ENCODE results near the gene RBM23. TPM values are rescaled to one million over a fixed set of nuclear protein-coding genes. Genes with fewer than 3 reads are reported as not detected.

RBM23 gene
- total and polyA plus RNA-seq, 3 experiments from 2014 or later = 50.3 to 88.8 (median 83.6) TPM

GRCh38 chr14:22928237-22929103, 9.5 kb upstream of the RBM23 start:
- no peak for DNase-seq
- Mint-ChIP-seq H3K27me3 (no peaks in the 10 kb centered on the region), H3K9me3 (no peaks in the 10 kb centered on the region), H3K27ac (peak overlapping the region in 1 of 8 donors; percentile 16), H3K4me3 (no peak overlapping the region), H3K4me1 (peaks cover 8 to 21% (median 16%) of the 10 kb centered on the region in 3 donors), H3K36me3 (peaks cover 5 to 31% (median 6%) of the 10 kb centered on the region in 3 donors)
- H3K4me1 ChIP-seq (ENCODE audit: insufficient read depth, low read length) = peaks cover 18% of the 10 kb centered on the region
- peaks cover 12% of the 10 kb centered on the region for H3K36me3 ChIP-seq (ENCODE audit: insufficient read depth, low read length)
- CTCF ChIA-PET = interaction anchor here (0.8 to 3.5 kb wide), 15 partner anchors 9 to 372 kb away, joined by 3 to 28 read pairs (median 10); partner anchors contain the start of genes CDH24, HAUS4 and RBM23
- no peaks in the 10 kb centered on the region for H3K27me3 ChIP-seq (ENCODE audit: insufficient read depth, low read length, poor library complexity, severe bottlenecking)
- peak overlapping the region; percentile 87 for H3K27ac ChIP-seq (ENCODE audit: low read depth, low read length)
- H3K4me3 ChIP-seq (ENCODE audit: low read length) = peak overlapping the region; percentile 92
- POLR2A ChIA-PET = interaction anchor here (0.6 to 1.9 kb wide), 9 partner anchors 9 to 1402 kb away, joined by 3 to 12 read pairs (median 5); partner anchors contain the start of genes ACIN1, C14orf119, PSMB5 and RBM23
- no peaks in the 10 kb centered on the region for H3K9me3 ChIP-seq (ENCODE audit: low read length)

GRCh38 chr14:22926316-22926715, 7.4 kb upstream of the RBM23 start:
- H3K9me3 ChIP-seq (ENCODE audit: low read length) = no peaks in the 10 kb centered on the region
- peaks cover 3 to 13% (median 11%) of the 10 kb centered on the region in 3 donors for H3K4me1 Mint-ChIP-seq
- no peaks in the 10 kb centered on the region for H3K27me3 ChIP-seq (ENCODE audit: insufficient read depth, low read length, poor library complexity, severe bottlenecking)
- no peaks in the 10 kb centered on the region for H3K27me3 Mint-ChIP-seq
- H3K36me3 Mint-ChIP-seq = peaks cover 9 to 49% (median 12%) of the 10 kb centered on the region in 3 donors
- ChIA-PET CTCF (interaction anchor here (0.8 to 1.1 kb wide), 2 partner anchors 39 to 60 kb away, joined by 3 read pairs; no protein-coding TSS in a partner anchor), POLR2A (no interaction called here)
- H3K4me3 Mint-ChIP-seq = peak overlapping the region in 2 of 7 donors; percentile 17 to 67
- H3K27ac Mint-ChIP-seq = peak overlapping the region in 2 of 8 donors; percentile 8 to 19
- no peak overlapping the region for H3K4me3 ChIP-seq (ENCODE audit: low read length)
- H3K4me1 ChIP-seq (ENCODE audit: insufficient read depth, low read length) = peaks cover 18% of the 10 kb centered on the region
- H3K9me3 Mint-ChIP-seq = no peaks in the 10 kb centered on the region
- H3K27ac ChIP-seq (ENCODE audit: low read depth, low read length) = no peak overlapping the region
- peaks cover 17% of the 10 kb centered on the region for H3K36me3 ChIP-seq (ENCODE audit: insufficient read depth, low read length)
- no peak for DNase-seq

- no peaks in the 10 kb centered on the region for H3K27me3 Mint-ChIP-seq
- no peaks in the 10 kb centered on the region for H3K9me3 ChIP-seq (ENCODE audit: low read length)
- DNase-seq = no peak
These were observed 6.6 kb upstream of the RBM23 start for GRCh38 chr14:22925513-22925912.

GRCh38 chr14:22923746-22924145, 4.8 kb upstream of the RBM23 start:
- Mint-ChIP-seq H3K27me3 (peaks cover 0 to 3% of the 10 kb centered on the region in 2 donors), H3K4me1 (peaks cover 15 to 33% (median 27%) of the 10 kb centered on the region in 3 donors), H3K4me3 (no peak overlapping the region), H3K36me3 (peaks cover 9 to 59% (median 15%) of the 10 kb centered on the region in 3 donors), H3K27ac (no peak overlapping the region), H3K9me3 (peaks cover 0 to 3% (median 0%) of the 10 kb centered on the region in 5 donors)
- CTCF ChIA-PET = no interaction called here
- no peak overlapping the region for H3K4me3 ChIP-seq (ENCODE audit: low read length)
- POLR2A ChIA-PET = no interaction called here
- H3K27ac ChIP-seq (ENCODE audit: low read depth, low read length) = no peak overlapping the region
- H3K36me3 ChIP-seq (ENCODE audit: insufficient read depth, low read length) = peaks cover 26% of the 10 kb centered on the region
- H3K27me3 ChIP-seq (ENCODE audit: insufficient read depth, low read length, poor library complexity, severe bottlenecking) = no peaks in the 10 kb centered on the region
- no peak for DNase-seq
- no peaks in the 10 kb centered on the region for H3K9me3 ChIP-seq (ENCODE audit: low read length)
- H3K4me1 ChIP-seq (ENCODE audit: insufficient read depth, low read length) = peaks cover 20% of the 10 kb centered on the region

More at GRCh38 chr14:22925513-22925912, 6.6 kb upstream of the RBM23 start:
- Histone ChIP-seq H3K27ac (ENCODE audit: low read depth, low read length) (no peak overlapping the region), H3K4me1 (ENCODE audit: insufficient read depth, low read length) (peaks cover 18% of the 10 kb centered on the region), H3K36me3 (ENCODE audit: insufficient read depth, low read length) (peaks cover 25% of the 10 kb centered on the region), H3K27me3 (ENCODE audit: insufficient read depth, low read length, poor library complexity, severe bottlenecking) (no peaks in the 10 kb centered on the region), H3K4me3 (ENCODE audit: low read length) (no peak overlapping the region)
- Mint-ChIP-seq H3K4me3 (no peak overlapping the region), H3K27ac (no peak overlapping the region), H3K9me3 (no peaks in the 10 kb centered on the region), H3K36me3 (peaks cover 9 to 54% (median 15%) of the 10 kb centered on the region in 3 donors), H3K4me1 (peaks cover 3 to 19% (median 11%) of the 10 kb centered on the region in 3 donors)
- POLR2A ChIA-PET = no interaction called here
- CTCF ChIA-PET = interaction anchor here (0.8 to 1.5 kb wide), 3 partner anchors 40 to 132 kb away, joined by 3 read pairs; partner anchors contain the start of gene CDH24

- Mint-ChIP-seq H3K27me3 (peaks cover 0 to 7% of the 10 kb centered on the region in 2 donors), H3K4me1 (peaks cover 25 to 45% (median 38%) of the 10 kb centered on the region in 3 donors), H3K36me3 (peaks cover 9 to 67% (median 14%) of the 10 kb centered on the region in 3 donors), H3K27ac (peak overlapping the region in 2 of 8 donors; percentile 11 to 28), H3K4me3 (peak overlapping the region in 1 of 7 donors; percentile 41), H3K9me3 (peaks cover 0 to 3% (median 0%) of the 10 kb centered on the region in 5 donors)
- no peak for DNase-seq
- Histone ChIP-seq H3K27ac (ENCODE audit: low read depth, low read length) (no peak overlapping the region), H3K4me1 (ENCODE audit: insufficient read depth, low read length) (peaks cover 16% of the 10 kb centered on the region), H3K9me3 (ENCODE audit: low read length) (no peaks in the 10 kb centered on the region), H3K4me3 (ENCODE audit: low read length) (no peak overlapping the region), H3K36me3 (ENCODE audit: insufficient read depth, low read length) (peaks cover 26% of the 10 kb centered on the region), H3K27me3 (ENCODE audit: insufficient read depth, low read length, poor library complexity, severe bottlenecking) (no peaks in the 10 kb centered on the region)
- CTCF ChIA-PET = interaction anchor here (0.8 kb wide), 1 partner anchor 68 kb away, joined by 3 read pairs; no protein-coding TSS in a partner anchor
- POLR2A ChIA-PET = no interaction called here
These were observed 3.3 kb upstream of the RBM23 start for GRCh38 chr14:22922294-22922693.

- H3K36me3 Mint-ChIP-seq = peaks cover 9 to 68% (median 9%) of the 10 kb centered on the region in 3 donors
- H3K27me3 Mint-ChIP-seq = peaks cover 0 to 7% of the 10 kb centered on the region in 2 donors
- Histone ChIP-seq H3K36me3 (ENCODE audit: insufficient read depth, low read length) (peaks cover 26% of the 10 kb centered on the region), H3K4me1 (ENCODE audit: insufficient read depth, low read length) (peaks cover 30% of the 10 kb centered on the region), H3K27me3 (ENCODE audit: insufficient read depth, low read length, poor library complexity, severe bottlenecking) (no peaks in the 10 kb centered on the region), H3K4me3 (ENCODE audit: low read length) (no peak overlapping the region), H3K9me3 (ENCODE audit: low read length) (no peaks in the 10 kb centered on the region), H3K27ac (ENCODE audit: low read depth, low read length) (no peak overlapping the region)
- peaks cover 0 to 3% (median 0%) of the 10 kb centered on the region in 5 donors for H3K9me3 Mint-ChIP-seq
- POLR2A ChIA-PET = interaction anchor here (0.6 to 1.6 kb wide), 3 partner anchors 11 to 36 kb away, joined by 3 to 6 read pairs (median 3); partner anchors contain the start of gene HAUS4
- peak overlapping the region in 6 of 8 donors; percentile 70 to 100 (median 100) for H3K27ac Mint-ChIP-seq
- peaks cover 35 to 54% (median 44%) of the 10 kb centered on the region in 3 donors for H3K4me1 Mint-ChIP-seq
- H3K4me3 Mint-ChIP-seq = peak overlapping the region in 1 of 7 donors; percentile 32
- no peak for DNase-seq
- CTCF ChIA-PET = interaction anchor here (1.1 to 3.8 kb wide), 4 partner anchors 9 to 350 kb away, joined by 3 to 28 read pairs (median 4); partner anchors contain the start of gene PRMT5
These were observed 1.7 kb upstream of the RBM23 start for GRCh38 chr14:22920697-22921096.

GRCh38 chr14:22919601-22919921, 612 bp upstream of the RBM23 start:
- POLR2A ChIA-PET = interaction anchor here (0.5 to 2.4 kb wide), 10 partner anchors 10 to 1855 kb away, joined by 3 to 12 read pairs (median 6); partner anchors contain the start of genes ACIN1, C14orf119, HAUS4 and LRP10
- peak overlapping the region; percentile 100 for H3K27ac ChIP-seq (ENCODE audit: low read depth, low read length)
- Mint-ChIP-seq H3K9me3 (peaks cover 0 to 3% (median 0%) of the 10 kb centered on the region in 5 donors), H3K27me3 (peaks cover 0 to 7% of the 10 kb centered on the region in 2 donors), H3K27ac (peak overlapping the region; percentile 99 to 100 (median 100)), H3K4me3 (peak overlapping the region; percentile 91 to 100 (median 97)), H3K36me3 (peaks cover 9 to 66% (median 9%) of the 10 kb centered on the region in 3 donors), H3K4me1 (peaks cover 36 to 56% (median 52%) of the 10 kb centered on the region in 3 donors)
- peak overlapping the region; percentile 66 for H3K4me3 ChIP-seq (ENCODE audit: low read length)
- H3K27me3 ChIP-seq (ENCODE audit: insufficient read depth, low read length, poor library complexity, severe bottlenecking) = no peaks in the 10 kb centered on the region
- DNase-seq = no peak
- CTCF ChIA-PET = interaction anchor here (0.9 to 3.8 kb wide), 10 partner anchors 10 to 349 kb away, joined by 3 to 28 read pairs (median 3); partner anchors contain the start of genes HAUS4, MRPL52, PRMT5 and REM2
- peaks cover 23% of the 10 kb centered on the region for H3K36me3 ChIP-seq (ENCODE audit: insufficient read depth, low read length)
- no peaks in the 10 kb centered on the region for H3K9me3 ChIP-seq (ENCODE audit: low read length)
- H3K4me1 ChIP-seq (ENCODE audit: insufficient read depth, low read length) = peaks cover 30% of the 10 kb centered on the region

All from CD8-positive, alpha-beta memory T cell (primary cell).